GM19438 (cell line): ENCODE data around the gene AKAP13.
A peak's percentile ranks its signal among the peaks of the same experiment; 100 is the strongest.

ENCODE experiments used
- ATAC-seq: cut with Tn5 transposase; IDR thresholded peaks from one replicate; pipeline ENCODE4 v1.9.1; 2021; ENCODE audit warnings: low read depth; ENCODE audit not compliant: unreplicated experiment

AKAP13 gene

GRCh38 chr15:85685356-85685755, 305.0 kb downstream of the AKAP13 start:
- no peak for ATAC-seq

GRCh38 chr15:85687329-85687728, 306.9 kb downstream of the AKAP13 start:
- no peak for ATAC-seq

- no peak for ATAC-seq
Measured at GRCh38 chr15:85688711-85689110, 308.3 kb downstream of the AKAP13 start.

- peak; percentile 38 for ATAC-seq
Measured at GRCh38 chr15:85689729-85690128, 309.3 kb downstream of the AKAP13 start.

- ATAC-seq: peak; percentile 37
Measured at GRCh38 chr15:85690561-85691231, 310.3 kb downstream of the AKAP13 start.

GRCh38 chr15:85691350-85692240, 311.2 kb downstream of the AKAP13 start:
- ATAC-seq: peak; percentile 46

GRCh38 chr15:85692321-85692720, 311.9 kb downstream of the AKAP13 start:
- no peak for ATAC-seq

- peak; percentile 35 for ATAC-seq
Measured at GRCh38 chr15:85692873-85693272, 312.5 kb downstream of the AKAP13 start.

GRCh38 chr15:85693277-85693676, 312.9 kb downstream of the AKAP13 start:
- ATAC-seq: no peak

GRCh38 chr15:85694091-85694490, 313.7 kb downstream of the AKAP13 start:
- no peak for ATAC-seq

GRCh38 chr15:85700767-85701166, 320.4 kb downstream of the AKAP13 start:
- ATAC-seq: no peak

GRCh38 chr15:85702321-85703101, 322.1 kb downstream of the AKAP13 start:
- no peak for ATAC-seq

- ATAC-seq: no peak
Measured at GRCh38 chr15:85704066-85704465, 323.7 kb downstream of the AKAP13 start.

- ATAC-seq: no peak
Measured at GRCh38 chr15:85704720-85705429, 324.5 kb downstream of the AKAP13 start.

GRCh38 chr15:85706779-85707518, 326.5 kb downstream of the AKAP13 start:
- ATAC-seq: peak; percentile 39

GRCh38 chr15:85707519-85708338, 327.3 kb downstream of the AKAP13 start:
- ATAC-seq: peak; percentile 26

- ATAC-seq: no peak
Measured at GRCh38 chr15:85708402-85708941, 328.1 kb downstream of the AKAP13 start.

- no peak for ATAC-seq
Measured at GRCh38 chr15:85709250-85709649, 328.8 kb downstream of the AKAP13 start.
